Measurements from ENCODE around the gene RTEL1.
A peak's percentile ranks its signal among the peaks of the same experiment; 100 is the strongest.
"Not testable (repeated sequence)": the region's sequence is repeated elsewhere in the genome, so short reads cannot be mapped to it uniquely, and the experiment has no call there.

RTEL1 gene

DNA sequence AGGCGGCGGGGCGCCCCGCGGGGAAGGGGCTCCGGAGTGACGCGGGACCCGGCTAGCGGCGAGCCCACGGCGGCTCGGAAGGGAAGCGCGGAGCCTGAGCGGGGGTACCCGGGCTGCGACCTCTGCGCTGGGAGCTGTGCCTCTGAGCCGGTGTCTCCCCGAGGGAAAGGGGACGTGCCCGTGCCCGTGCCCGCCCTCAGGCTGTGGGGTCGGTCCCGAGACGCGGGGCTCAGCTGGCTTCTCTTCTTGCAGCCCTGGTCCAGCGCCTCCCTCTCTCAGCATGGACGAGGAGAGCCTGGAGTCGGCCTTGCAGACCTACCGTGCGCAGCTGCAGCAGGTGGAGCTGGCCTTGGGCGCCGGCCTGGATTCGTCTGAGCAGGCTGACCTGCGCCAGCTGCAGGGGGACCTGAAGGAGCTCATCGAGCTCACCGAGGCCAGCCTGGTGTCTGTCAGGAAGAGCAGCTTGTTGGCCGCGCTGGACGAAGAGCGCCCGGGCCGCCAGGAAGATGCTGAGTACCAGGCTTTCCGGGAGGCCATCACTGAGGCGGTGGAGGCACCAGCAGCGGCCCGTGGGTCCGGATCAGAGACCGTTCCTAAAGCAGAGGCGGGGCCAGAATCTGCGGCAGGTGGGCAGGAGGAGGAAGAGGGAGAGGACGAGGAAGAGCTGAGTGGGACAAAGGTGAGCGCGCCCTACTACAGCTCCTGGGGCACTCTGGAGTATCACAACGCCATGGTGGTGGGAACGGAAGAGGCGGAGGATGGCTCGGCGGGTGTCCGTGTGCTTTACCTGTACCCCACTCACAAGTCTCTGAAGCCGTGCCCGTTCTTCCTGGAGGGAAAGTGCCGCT, 50.4 kb downstream of the RTEL1 start:
- peak; percentile 30 for DNase-seq (ENCODE audit: low read depth, low spot score)

DNA sequence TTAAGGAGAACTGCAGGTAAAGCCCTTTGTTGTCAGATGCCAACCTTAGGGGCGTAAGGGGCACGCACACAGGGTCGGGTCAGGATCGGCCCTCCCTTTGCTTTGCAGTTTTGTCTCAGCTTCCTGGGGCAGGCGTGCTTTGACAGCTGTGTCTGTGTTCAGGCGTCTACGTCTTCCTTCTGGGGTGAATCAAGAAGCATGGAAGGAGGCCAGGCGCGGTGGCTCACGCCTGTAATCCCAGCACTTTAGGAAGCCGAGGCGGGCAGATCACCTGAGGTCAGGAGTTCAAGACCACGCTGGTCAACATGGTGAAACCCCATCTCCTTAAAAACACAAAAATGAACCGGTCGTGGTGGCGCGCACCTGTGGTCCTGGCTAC, 51.0 kb downstream of the RTEL1 start:
- DNase-seq (ENCODE audit: low read depth, low spot score), result no peak

DNA sequence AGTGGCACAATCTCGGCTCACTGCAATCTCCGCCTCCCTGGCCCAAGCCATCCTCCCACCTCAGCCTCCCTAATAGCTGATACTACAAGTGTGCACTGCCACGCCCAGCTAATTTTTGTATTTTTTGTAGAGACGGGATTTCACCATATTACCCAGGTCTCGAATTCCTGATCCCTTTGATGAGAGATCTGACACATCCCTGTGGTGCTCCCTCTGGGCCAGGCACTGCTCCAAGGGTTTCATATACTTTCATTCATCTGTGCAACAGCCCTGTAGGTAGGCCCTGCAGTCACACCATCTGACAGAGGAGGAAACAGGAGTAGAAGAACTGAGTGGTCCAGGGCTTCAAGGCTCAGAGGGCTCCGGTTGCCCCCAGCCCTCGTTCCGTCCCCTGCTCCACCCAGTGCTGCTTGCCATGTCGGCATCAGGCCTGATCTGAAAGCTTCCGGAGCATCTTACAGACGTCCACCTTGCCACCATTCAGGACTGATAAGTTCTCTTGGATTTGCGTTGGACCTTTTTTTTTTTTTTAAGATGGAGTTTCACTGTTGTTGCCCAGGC, 53.1 kb downstream of the RTEL1 start:
- no peak for DNase-seq (ENCODE audit: low read depth, low spot score)

DNA sequence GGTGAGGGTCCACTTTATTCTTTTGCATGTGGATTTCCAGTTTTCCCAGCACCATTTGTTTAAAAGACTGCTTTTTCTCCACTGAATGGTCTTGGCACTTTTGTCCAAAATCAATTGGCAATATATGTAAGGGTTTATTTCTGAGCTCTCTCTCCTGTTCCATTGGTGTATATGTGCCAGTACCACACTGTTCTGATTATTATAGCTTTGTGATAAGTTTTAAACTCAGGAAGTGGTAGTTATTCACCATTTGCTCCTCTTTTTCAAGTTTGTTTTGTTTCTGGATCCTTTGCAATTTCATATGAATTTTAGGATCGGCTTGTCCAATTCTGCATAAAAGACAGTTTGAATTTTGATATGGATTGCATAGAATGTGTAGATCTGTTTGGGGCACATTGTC, 54.1 kb downstream of the RTEL1 start:
- DNase-seq (ENCODE audit: low read depth, low spot score), result no peak

DNA sequence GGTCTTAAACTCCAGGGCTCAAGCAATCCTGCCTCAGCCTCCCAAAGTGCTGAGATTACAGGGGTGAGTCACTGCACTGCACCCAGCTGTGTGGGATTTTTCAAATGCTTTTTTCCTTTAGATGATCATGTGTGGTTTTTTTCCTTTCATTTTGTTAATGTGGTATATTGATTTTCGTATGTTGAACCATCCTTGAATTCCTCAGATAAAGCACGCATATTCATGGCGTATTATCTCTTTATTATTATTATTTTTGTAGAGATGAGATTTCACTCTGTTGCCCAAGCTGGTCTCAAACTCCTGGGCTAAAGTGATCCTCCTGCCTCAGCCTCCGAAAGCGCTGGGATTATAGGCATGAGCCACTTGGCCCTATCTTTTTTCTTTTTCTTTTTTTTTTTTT, 56.7 kb downstream of the RTEL1 start:
- no peak for DNase-seq (ENCODE audit: low read depth, low spot score)

DNA sequence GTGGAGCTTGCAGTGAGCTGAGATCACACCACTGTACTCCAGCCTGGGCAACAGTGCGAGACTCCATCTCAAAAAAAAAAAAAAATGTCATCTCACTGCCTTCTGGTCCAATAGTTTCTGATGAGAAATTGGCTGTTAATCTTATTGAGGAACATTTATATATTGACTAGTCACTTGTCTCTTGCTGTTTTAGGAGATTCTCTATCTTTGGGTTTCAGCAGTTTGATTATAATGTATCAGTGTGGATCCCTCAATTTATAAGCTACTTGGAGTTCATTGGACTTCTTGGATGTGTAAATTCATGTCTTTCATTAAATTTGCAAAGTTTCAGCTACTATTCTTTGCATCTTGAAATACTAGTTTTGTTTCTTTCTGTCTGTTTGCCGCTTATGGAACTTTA, 60.9 kb downstream of the RTEL1 start:
- no peak for DNase-seq (ENCODE audit: low read depth, low spot score)

DNA sequence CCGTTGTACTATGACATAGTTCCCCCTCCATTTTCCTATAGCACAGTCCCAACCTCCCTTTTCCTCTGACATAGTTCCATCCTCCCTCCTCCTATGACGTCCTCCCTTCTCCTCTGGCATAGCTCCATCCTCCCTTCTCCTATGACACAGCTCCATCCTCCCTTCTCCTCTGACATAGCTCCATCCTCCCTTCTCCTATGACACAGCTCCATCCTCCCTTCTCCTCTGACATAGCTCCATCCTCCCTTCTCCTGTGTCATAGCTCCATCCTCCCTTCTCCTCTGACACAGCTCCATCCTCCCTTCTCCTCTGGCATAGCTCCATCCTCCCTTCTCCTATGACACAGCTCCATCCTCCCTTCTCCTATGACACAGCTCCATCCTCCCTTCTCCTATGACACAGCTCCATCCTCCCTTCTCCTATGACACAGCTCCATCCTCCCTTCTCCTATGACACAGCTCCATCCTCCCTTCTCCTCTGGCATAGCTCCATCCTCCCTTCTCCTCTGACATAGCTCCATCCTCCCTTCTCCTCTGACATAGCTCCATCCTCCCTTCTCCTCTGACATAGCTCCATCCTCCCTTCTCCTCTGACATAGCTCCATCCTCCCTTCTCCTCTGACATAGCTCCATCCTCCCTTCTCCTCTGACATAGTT, 65.0 kb downstream of the RTEL1 start:
- not testable (repeated sequence) for DNase-seq (ENCODE audit: low read depth, low spot score)

DNA sequence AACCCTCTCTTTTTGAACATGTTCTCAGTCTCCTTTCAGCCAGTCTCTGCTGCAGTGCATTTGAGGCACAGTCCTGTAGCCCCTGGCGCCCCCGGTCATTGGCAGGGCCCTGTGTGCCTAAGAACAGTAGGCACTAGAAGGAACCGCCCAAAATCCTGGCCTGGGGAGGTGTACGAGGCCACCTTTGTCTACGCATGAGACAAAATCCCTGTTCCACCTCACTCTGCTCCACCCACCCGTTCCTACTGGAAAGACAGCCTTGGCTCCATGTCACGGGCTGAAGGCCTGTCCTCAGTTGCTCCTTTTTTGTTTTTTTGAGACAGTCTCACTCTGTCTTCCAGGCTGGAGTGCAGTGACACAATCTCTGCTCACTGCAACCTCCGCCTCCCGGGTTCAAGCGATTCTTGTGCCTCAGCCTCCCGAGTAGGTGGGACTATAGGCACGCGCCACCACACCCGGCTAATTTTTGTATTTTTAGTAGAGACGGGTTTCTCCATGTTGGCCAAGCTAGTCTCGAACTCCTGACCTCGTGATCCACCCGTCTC, 72.1 kb downstream of the RTEL1 start:
- not testable (repeated sequence) for DNase-seq (ENCODE audit: low read depth, low spot score)

DNA sequence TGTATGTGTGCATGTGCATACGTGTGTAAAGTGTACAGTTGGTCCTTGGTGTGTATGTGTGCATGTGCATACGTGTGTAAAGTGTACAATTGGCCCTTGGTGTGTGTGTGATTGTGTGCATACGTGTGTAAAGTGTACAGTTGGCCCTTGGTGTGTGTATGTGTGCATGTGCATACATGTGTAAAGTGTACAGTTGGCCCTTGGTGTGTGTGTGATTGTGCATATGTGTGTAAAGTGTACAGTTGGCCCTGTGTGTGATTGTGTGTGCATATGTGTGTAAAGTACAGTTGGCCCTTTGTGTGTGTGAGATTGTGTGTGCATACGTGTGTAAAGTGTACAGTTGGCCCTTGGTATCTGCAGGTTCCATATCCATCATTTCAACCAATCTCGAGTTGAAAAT, 73.3 kb downstream of the RTEL1 start:
- DNase-seq (ENCODE audit: low read depth, low spot score), result no peak

DNA sequence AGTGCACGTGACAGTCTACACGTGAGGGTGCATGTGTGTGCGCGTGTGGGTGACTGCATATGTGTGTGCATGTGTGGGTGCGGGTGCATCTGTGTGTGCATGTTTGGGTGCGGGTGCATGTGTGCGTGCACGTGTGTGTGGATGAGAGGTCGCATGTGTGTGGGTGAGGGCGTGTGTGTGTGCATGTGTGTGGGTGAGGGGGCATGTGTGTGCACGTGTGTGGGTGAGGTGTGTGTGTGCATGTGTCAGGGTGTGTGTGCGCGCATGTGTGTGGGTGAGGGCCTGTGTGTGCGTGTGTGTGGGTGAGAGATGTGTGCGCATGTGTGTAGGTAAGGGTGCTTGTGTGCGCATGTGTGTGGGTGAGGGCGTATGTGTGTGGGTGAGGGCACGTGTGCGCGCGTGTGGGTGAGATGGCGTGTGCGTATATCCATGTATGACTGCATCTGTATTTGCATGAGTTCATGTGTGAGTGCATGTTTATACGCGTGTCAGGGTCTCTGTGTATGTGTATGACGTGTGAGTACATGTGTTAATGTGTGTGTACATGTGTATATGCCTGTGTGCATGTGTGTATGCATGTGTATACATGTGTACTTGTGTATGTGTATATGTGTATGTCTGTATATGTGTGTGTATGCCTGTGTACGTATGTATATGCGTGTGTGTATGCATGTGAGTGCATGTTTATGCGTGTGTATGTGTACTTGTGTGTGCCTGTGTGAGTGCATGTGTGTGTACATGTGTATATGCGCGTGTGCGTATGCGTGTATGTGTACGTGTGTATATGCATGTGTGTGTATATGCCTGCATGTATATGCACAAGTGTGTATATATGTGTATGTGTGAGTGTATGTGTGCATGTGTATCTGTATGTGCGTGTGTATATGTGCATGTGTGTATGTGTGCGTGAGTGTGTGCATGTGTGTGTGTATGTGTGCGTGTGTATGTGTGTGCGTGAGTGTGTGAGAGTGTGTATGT, 74.3 kb downstream of the RTEL1 start:
- no peak for DNase-seq (ENCODE audit: low read depth, low spot score)

DNA sequence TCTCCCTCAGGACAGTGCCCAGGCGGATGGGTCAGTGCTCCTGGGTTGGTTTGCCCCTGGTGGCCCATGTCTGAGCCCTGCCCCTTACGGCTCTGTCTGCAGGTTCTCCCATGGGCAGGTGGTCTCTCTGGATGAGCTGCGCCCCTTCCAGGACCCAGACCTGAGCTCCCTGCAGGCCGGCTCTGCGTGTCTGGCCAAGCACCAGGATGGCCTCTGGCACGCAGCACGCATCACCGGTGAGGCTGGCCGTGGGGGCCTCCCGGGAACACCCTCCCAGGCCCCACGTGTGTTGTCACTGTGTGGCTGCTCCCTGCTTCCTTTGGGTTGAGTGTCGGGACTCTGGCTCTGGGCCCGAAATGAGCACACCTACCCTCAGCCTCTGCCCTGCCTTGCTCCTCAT, 75.0 kb downstream of the RTEL1 start:
- no peak for DNase-seq (ENCODE audit: low read depth, low spot score)

DNA sequence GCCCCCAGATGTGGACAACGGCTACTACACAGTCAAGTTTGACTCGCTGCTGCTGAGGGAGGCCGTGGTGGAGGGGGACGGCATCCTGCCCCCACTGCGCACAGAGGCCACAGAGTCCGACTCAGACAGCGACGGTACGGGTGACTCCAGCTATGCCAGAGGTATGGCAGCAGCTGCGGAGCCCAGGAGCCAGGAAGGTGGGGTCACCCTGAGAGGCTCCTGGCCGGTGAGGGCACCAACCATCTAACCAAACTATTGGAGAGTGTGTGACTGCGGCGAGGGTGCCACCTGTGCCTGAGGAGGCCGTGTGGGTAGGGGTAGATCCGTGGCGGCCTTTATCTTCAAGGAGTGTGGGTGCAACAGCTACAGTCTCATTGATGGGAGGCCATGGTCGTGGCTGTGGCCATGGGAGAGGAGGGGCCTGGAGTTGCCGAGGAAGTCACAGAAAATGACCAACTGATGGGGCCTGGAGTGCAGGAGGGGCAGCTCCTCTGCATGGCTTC, 75.5 kb downstream of the RTEL1 start:
- no peak for DNase-seq (ENCODE audit: low read depth, low spot score)

DNA sequence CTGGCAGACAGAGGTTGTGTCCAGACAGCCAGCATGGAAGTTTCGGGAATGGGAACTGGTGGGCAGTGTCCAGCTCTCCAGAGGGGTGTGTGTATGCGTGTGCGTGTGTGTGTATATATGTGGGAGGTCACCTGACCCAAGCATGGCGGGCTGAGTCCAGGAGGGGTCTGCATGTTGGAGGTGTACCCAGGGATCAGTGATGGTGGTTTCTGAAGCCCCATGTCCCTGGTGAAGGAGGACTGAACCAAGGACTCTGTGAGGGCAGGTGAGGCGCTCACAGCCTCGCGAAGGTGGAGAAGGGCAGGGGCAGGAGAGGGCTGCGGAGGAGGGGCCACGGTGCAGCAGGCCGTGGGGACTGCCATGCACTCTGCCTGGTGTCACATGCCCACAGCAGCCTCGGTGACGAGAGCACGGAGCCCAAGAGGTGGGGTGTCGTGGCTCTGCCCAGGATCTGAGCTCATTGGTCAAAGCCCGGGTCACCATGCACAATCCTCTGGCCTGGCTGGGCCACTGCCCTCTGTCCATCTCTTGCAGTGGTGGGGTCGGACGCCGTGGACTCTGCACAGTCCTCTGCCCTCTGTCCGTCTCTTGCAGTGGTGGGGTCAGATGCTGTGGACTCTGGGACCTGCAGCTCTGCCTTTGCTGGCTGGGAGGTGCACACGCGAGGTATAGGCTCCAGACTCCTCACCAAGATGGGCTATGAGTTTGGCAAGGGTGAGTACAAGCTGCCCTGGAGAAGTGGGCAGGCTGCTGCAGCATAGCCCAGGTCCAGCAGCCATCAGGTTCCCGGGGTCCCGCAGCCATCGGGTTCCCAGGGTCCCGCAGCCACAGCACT, 76.2 kb downstream of the RTEL1 start:
- no peak for DNase-seq (ENCODE audit: low read depth, low spot score)

DNA sequence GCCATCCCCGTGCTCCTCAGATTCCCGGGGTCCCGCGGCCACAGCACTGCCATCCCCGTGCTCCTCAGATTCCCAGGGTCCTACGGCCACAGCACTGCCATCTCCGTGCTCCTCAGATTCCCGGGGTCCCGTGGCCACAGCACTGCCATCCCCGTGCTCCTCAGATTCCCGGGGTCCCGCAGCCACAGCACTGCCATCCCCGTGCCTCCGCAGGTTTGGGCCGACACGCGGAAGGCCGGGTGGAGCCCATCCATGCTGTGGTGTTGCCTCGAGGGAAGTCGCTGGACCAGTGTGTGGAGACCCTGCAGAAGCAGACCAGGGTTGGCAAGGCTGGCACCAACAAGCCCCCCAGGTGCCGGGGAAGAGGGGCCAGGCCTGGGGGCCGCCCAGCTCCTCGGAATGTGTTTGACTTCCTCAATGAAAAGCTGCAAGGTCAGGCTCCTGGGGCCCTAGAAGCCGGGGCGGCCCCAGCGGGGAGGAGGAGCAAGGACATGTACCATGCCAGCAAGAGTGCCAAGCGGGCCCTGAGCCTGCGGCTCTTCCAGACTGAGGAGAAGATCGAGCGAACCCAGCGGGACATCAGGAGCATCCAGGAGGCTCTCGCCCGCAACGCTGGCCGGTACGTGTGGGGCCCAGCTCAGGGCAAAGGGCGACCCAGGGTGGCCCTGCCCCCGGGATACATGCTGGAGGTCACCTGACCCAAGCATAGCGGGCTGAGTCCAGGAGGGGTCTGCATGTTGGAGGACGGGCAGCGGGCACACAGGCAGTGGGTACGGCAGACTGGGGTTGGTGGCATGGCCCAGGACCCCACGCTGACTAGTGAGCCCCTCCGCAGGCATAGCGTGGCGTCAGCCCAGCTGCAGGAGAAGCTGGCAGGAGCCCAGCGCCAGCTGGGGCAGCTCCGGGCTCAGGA, 77.1 kb downstream of the RTEL1 start:
- DNase-seq (ENCODE audit: low read depth, low spot score), result no peak

DNA sequence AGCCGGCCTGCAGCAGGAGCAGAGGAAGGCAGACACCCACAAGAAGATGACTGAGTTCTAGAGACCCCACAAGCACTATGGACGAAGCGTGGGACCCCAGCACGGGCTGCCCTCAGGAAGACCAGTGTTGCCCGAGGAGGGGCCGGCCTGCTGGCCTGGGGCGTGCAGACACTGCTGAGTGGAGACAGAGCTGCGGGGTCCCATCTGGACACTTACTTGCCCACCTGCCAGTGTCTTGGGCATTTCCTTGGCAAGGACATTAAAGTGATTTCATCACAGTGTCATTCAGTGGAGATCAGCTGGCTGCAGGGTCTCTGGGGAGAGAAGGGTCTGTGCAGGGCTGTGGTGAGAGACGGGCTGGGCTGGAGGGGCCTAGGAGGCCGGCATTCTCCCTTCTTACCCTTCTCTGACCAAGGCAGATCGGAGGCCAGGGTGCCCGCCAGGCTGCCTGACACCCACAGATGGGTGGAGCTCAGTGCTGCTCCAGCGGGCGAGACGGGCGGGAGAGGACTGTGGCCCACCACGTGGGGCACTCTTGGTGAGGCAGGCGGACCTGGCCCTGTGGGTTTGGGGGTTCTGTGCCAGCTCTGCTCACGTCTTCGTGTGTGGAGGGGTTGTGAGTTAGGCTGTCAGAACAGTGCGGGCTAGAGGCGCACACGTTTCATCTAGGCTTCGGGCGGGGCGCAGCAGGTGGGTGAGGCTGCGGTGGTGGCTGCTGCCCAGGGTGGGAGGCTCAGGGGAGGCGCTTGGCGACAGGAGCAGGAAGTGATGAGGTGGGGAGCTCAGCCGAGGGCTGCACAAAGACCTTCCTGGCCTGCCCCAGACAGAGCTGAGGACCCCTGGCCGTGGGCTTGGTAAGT, 78.0 kb downstream of the RTEL1 start, which contains the start of gene LIME1:
Gene LIME1 (plus strand): TSS at position 806 of the 860 bp plus-strand sequence. CDS start 886 bp downstream, outside the sequence.
- no peak for DNase-seq (ENCODE audit: low read depth, low spot score)

DNA sequence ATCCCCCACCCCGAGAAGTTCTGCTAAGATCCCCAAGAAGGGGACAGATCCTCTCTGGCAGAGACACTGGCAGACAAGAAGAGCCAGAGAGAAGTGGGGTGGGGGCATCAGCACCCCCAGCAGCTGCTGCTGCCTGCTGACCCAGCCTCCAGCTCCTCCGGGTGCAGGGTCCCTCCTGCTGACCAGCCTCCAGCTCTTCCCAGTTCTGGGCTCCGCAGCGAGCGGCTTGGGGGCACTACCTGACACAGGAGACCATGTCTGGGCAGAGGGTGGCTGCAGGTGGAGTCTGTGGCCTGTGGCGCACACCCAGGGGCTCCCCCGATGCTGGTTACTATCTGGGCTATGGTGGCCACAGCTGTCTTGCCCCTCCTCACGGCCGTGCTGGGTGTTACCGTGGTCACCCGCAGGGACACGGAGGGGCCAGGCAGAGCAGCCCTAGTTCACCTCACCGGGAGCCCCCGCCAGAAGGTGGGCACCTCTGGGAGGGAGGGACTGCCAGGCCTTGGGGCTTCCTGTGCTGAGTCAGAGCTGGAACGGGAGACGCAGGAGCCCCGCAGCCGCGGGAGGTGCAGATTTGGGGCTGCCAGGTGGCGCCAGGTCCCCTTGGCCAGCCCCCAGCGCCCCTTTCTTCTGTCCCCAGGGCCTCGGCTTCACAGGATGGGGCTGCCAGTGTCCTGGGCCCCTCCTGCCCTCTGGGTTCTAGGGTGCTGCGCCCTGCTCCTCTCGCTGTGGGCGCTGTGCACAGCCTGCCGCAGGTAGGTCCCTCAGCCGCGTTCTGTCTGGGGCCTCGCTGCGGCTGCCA, 79.0 kb downstream of the RTEL1 start:
- DNase-seq (ENCODE audit: low read depth, low spot score), result peak; percentile 25

DNA sequence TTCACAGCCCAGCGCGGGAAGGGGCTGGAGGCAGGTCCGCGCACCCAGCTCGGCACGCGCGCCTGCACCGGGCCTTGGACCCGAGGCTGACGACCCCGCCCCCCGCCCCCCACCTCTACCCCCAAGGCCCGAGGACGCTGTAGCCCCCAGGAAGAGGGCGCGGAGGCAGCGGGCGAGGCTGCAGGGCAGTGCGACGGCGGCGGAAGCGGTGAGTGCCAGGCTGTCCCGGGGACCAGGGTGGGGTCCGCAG, 79.5 kb downstream of the RTEL1 start:
- DNase-seq (ENCODE audit: low read depth, low spot score), result no peak

Measured in astrocyte of the hippocampus (primary cell).